Activated CD4-positive, alpha-beta T cell treated with anti-CD3 and anti-CD28 coated beads for 4 hours (primary cell): ENCODE data around the gene SOHLH1.

Experiments used
- DNase-seq, 2 donors: peaks; one replicate each; pipeline ENCODE4 v3.0.0-alpha.2; 2020

SOHLH1 gene

DNA sequence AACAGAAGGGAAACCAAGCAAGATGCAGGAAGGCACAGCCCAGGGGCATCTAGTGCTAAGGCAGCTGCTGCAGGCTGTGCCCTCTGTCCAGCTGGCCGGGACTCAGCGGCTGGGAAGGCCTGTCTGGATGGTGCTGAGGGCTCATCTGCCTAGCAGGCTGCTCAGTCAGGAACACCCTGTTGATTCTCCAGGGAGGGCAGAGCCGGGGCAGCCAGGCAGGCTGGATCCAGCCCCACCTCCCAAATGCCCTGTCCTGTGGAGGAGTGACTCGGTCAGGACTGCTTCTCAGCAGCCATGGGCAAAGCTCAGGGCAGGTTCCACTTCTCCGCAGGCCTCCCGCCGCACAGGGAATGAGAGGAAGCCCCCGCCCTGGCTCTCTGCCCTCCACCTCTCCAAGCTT is 44.0 kb downstream of the SOHLH1 start:
- no peak for DNase-seq

DNA sequence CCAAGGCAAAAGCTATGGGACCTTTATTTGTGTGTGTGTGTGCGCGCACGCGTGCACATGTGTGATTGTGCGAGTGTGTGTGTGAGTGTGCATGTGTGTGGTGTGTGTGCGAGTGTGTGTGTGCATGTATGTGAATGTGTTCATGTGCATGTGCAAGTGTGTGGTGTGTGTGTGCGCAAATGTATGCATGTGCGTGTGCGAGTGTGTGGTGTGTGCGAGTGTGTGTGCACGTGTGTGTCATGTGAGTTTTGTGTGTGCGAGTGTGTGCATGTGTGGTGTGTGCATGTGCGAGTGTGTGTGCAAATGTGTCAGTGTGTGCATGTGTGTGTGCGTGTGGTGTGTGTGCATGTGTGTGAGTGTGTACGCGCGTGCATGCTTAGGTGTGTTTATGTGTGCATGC is 48.9 kb downstream of the SOHLH1 start:
- no peak for DNase-seq

DNA sequence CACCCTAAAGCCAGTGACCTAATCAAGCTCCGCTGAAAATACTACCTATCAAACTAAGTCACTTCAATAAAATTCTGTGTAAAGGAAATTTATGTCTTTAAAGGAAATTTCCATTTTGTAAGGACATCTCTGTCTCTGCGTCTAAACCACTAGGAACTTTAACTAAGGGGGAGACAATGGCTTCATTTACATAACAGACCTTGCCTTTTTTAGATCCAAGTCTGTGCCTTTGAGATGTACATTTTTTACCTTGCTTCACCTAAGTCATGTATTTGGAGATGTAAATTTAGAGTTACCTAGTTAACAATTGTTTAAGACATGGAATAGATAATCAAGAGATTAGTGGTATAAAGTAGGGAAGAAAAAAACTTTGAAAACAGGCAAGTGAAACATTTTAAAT is 49.8 kb downstream of the SOHLH1 start:
- no peak for DNase-seq

DNA sequence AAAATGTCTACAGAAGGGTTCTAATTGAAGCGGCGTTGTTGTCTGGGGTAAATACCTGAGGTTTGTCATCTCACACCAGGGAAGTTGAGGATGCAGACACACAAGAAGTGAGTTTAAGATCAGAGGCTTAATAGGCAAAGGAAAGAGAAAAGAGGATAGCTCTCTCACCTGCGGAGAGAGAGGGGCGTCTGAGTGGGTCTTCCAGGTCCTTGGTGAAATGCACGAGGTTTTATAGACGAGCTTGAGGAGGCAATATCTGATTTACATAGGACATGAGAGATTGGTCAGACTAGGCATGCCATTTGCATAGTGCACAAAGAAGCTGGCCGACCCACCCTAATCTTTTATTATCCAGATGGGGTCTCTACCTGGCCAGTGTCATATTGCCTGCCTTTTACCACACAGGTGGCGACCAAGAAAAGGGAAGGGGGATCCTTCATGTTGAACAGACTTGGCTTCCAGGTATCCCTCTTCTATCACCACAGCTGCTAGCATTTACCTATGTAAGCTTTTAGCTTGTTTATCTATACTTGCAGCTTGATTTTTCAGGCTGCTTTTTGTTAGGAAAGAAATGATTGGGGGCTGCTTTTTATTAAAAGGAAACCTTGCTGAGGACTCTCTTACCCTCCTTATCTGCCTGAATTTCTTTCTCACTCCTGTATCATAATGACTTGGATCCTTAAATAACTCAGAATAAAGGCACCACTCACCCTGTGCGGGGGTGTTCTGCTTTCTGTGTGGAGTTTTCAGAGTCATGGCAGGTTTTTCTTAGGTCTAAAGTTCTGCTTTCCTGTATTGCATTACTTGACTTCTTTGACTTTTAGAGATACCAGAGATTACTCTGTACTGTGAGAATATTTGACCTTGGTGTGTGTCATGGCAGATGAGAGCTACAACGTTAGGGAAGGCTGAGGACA is 50.5 kb downstream of the SOHLH1 start:
- DNase-seq, result no peak

DNA sequence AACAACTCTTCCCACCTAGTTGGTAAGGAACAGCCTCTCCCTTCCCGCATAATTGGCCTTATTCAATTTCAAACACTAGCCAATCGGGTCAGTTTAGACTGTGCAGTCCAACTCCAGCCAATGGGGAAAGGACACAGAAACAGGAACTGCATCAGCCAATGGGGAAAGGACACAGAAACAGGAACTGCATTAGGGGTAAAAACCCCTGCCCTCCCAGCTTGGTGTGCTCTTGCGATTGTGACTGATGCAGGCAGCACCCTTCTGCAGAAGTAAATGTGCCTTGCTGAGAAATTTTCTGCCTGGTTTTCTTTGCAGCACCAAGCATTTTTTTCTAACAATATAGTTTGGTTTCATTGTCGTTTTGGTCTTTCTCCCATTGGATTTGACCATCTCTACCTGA is 51.4 kb downstream of the SOHLH1 start:
- DNase-seq, result no peak

DNA sequence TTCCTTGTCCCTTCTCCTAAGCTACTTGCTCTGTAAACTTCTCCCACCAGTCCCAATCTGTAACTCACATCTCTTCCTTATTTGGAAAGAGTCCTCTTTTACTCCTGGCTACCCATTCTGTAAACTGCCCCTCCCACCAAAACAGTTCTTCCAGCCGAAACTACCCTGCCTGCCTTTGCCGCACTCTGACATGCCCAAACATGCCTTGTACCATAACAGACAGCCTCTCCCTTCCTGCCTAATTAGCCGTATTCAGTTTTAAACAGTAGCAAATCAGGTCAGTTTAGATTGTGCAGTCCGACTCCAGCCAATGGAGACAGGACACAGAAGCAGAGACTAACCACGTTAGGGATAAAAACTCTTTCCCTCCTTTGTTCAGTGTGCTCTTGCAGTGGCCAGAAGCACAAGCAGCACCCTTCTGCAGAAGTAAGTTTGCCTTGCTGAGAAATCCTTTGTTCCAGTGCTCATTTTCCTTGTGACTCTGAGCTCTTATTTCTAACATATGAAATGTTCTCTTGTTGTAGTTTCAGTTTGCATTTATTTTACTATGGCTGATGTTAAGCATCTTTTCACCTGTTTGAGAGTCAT is 54.6 kb downstream of the SOHLH1 start:
- DNase-seq, result no peak
